HG03571 (cell line): Measurements from ENCODE around the gene LRIG1.

Experiments used
- ATAC-seq: cut with Tn5 transposase; IDR thresholded peaks from one replicate; pipeline ENCODE4 v1.9.1; 2021; ENCODE audit not compliant: unreplicated experiment

The LRIG1 gene

DNA sequence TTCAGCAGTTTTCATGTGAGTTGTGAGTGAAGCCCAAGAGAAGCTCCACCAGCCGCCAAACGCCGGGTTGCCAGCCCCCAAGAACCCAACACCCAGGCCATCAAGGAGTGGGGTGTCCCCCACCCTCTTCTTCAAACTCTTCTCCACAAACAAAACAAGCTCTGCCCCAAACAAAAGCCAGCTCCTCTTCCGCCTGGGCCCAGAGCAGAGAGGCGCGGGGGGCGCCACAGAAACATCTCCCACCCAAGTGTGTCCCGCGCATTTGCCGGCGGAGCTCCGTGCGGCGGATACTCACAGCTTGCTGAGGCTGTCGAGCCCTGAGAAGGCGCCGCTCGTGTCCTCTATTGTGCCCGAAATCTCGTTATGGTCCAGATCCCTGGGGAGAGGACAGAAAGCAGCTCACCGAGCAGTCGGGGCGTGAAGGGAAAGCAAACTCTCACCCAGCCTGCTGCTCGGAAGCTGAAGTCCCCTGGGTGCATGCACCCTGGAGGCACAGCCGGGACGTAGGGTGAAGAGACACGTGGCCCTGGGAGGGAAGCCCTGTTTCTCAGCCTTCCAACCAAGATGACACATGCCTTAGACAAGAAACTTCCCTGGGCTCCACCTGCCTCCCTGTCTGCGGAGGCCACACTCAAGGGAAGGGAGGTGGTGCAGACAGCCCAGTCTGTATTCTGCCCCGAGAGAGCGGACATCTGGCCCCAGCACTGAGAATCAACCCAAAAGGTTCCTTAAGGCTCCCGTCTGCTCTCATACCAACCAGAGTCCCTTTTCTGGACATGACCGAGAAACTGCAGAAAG is 95.7 kb downstream of the LRIG1 start:
- ATAC-seq: no peak

DNA sequence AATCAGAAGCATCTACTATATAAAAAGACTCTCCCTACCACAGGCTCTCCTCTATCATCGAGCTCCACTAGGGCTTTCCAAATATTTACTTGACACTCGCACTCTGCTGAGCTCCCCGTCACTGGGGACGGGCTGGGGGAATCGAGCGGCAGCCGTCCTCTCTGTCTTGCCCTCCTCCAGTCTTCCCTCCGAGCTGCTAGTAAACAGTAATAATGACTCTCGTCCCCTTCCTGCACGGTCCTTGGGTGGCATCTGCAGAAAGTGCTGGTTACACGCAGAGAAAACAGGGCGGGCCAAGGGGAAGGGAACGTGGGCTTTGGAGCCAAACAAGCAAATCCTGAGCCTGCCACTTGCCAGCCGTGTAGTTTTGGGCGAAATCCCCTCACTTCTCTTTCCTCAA is 96.6 kb downstream of the LRIG1 start:
- no peak for ATAC-seq

DNA sequence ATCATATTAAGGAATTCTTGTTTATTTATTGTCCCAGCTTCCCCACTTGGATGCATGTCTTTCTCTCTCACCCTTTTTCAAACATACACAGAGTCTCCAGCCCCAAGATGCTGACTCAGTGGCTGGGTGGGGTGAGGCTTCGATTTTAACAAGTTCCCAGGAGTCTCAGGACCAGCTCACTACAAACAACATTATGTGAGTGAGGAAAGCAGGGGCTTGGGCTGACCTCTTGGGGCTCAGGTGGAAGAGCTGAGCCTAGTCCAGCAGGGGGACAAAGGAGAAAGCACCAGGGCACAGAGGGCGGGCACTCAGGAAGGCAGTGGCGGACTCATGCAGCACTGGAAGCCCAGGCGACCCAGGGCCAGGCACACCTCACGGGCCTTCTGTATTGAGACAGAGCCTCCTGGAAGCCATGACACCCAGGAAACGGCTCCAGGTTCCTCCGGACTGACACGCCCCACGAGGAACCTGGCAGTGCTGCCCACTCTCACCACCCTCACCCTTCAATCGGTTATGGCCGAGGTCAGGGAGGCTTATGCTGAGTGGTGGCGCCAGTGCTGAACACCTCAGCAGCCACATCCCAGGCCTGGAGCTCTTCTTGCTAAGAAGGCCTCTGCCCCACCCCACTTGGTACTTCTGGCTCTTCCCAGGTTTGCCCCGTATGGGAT is 97.4 kb downstream of the LRIG1 start:
- ATAC-seq: no peak

DNA sequence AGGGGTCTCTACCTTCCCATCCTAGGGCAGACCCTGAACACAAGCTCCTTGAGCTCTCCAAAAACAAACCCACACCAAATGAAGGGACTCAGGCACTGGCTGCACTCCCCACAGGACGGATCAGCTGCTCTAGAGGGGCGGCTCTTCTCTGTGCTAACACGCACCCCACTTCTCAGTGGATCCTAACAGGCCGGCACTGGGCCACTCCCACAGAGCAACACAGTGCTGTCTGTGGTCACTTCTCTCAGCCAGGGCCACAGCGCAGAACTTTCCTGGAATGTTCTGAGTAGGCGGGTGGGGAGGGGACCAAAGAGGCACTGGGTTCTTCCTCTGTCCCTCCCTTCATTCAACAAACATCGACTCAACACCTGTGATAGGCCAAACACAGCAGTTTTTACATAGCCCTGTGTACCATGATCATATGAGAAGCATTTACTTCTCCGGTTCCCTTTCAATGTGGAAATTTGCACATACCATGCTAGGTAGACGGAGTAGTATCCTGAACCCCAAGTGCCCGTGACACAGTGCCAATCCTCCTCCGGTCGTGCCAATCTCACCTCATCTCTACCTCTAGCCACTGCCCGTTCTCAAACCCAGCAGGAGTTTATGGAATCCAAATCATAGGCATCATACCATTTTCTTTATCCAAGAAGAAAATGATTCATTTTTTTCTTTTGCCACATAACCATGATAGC is 98.1 kb downstream of the LRIG1 start:
- ATAC-seq: no peak

DNA sequence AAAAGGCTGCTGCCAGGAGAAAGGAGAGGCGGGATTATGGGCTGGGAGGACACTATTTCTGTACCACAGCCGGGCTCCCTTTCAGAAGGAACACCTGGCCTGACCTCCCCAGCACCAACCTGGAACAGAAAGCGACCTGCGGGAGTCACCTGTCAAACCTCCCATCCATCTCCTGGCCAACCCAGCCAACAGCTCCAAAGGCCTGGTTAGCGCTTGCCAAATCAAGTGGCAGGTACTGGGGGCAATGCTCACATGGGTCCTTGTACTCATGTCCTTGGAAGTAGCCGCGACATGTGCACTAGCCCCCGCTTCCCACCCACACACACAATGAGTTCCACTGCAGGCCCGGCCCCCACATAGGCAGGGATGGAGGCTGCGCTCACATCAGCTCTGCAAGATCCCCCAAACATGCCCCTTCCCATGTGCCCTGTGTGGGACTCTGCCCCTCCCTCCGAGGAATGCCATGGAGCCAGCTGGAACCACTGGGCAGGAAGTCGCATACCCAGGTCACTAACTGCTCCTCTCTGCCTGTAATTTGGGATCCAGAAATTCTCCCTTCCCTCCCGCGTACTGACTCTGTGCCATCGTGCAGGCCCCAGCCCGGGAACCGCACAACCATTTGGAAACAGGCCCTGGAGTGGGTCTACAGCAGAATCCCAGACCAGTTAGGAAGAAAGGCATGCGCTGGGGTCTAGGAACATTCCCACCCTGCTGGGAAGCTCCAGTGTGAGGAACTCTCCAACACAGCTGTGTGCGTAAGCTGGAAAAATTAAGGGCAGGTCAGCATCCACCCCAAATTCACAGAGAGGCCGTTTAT is 98.9 kb downstream of the LRIG1 start:
- no peak for ATAC-seq

DNA sequence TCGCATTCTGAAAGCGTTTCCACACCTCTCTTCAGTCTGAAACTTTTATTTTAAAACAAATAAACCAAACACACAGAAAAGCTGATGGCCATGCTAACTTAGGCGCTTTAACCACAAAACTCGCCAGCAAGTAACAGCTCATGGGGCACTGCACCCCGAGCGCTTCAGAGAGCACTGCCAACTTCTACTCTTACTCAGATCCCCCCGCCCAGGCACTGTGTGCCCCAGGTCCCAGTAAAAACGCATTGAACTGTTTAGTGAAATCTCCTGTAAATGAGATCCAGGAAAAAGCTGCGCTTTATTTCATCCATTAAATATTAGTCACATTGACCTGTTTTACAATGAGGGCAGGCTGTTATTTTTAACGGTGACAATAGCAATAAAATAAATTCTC is 99.7 kb downstream of the LRIG1 start:
- no peak for ATAC-seq

DNA sequence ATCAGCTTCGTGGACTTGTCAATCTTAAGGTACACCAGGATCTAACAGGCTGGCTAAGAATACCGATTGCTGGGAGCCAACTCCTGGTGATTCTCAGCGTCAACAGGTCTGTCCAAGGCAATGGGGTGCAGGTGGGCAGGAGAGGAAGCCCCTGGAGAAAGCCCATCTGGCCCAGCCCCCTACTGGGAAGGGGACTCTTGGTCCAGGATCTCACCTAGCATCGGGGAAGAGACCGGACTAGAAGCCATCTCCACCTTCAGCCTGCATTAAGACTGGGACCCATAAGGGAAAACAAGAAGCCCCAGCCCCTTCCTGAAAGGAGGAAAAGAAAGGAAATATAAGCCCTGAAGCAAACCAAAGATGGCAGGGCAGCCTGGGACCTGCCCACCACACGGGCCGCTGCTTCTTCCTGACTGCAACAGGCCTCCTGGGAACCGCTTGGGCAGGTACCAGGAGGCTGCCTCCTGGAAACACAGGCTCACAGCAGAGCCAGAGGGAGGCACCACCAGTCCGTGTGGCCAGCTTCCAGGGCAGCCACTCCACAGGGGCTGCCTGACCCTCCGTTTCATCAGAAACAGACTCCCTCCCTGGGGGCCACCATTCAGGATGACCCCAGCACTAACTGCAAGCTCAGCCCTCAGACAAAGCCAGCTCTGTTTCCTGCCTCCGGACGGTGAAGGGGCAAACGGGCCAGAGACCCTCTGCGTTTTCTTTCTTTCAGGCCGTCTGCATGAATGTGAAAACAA is 100.2 kb downstream of the LRIG1 start:
- ATAC-seq: no peak

DNA sequence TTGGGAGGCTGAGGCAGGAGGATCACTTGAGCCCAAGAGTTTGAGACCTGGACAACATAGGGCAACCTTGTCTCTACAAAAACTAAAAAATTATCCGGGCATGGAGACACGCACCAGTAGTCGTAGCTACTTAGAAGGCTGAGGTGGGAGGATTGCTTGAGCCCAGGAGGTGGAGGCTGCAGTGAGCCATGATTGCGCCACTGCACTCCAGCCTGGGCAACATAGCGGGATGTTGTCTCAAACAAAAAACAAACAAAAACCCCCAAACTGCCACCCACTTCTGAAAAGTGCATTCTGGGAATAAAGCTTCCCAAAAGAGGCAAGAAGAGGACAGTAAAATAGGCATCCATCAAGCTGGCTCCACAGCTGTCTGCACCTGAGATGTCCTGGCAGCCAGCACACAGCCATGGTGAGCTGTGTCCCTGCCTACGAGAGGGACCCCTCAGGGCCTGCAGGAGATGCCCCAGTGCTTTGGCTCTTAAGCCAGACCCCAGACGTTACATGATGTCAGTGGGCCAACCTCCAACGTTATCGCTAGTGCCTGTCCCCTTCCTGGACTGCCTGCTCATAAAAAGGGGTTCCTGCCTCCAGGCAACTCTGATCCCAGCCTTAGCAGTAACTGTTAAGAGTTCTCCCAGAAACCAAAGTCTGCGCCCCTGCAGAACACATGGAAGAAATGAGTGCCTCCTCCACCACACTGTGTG is 101.1 kb downstream of the LRIG1 start:
- ATAC-seq: no peak

DNA sequence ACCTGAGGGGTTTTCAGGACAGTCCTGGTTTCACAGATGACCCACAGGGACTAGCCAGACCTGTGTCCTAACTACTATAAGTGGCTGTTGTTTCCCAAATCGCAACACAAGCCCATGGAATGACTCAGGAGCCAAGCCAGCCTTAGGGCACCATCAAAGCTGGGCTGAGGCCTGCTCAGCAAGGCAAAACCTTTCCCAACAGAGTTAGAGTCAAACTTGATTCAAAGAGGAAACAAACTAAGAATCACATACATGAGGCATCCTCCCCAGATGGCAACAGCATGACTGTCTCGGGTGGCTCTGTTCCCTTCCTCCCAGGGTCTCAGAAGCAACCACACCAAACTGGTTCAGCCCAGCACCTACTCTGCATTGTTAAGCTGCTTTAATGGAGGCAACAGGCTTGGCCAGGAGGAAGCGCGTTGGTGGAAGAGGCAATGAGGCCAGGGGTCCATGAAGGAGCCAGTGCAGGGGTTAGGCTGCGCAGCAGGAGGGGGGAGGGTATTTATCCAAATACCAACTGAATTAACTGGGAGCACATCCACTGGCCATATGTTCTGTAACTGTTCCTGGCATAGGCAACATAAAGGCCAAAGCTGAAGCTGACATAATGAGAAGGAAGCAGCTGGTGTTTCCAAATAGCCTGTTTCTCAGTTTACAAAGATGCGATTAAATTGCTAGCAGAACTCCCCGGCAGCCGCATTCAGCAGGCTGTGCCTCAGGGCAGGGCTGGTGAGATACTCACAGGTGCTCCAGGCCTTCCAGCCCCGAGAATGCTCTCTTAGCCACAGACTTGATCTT is 102.4 kb downstream of the LRIG1 start:
- ATAC-seq: no peak

DNA sequence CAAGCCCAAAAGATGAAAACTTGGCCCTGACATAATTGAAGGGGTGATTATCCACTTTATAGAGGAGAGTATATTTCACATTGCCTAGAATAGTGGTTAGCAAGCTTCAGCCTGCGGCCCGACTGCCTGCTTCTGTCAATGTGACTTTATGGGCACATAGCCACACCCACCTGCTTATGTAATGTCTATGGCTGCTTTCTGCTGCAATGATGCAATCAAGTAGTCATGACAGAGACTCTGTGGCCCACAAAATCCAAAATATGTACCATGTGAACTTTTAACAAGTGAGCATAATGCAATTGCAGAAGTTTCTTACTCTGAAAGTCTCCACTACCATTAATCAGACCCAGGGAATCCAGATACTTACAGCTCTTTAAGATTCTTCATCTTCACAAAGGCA is 103.1 kb downstream of the LRIG1 start:
- ATAC-seq: no peak

DNA sequence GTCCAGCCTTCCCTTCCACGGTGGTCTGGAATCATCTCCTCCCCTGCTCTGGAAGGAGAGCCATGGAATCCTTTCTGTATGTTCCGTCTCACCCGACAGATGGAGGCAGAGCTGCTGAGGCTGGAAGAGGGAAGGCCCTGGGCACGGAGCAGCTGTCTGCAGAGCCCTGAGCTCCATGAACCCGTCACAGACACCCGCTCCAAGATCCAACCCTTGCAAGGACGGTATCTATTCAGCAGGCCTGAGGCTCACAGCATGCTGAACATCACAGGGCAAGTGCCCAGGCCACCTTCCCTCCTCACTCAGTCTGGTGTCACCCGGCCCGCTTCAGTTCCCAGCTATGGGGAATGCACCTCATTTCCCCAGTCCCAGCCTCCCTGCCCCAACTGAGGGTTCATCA is 103.9 kb downstream of the LRIG1 start:
- ATAC-seq: no peak

DNA sequence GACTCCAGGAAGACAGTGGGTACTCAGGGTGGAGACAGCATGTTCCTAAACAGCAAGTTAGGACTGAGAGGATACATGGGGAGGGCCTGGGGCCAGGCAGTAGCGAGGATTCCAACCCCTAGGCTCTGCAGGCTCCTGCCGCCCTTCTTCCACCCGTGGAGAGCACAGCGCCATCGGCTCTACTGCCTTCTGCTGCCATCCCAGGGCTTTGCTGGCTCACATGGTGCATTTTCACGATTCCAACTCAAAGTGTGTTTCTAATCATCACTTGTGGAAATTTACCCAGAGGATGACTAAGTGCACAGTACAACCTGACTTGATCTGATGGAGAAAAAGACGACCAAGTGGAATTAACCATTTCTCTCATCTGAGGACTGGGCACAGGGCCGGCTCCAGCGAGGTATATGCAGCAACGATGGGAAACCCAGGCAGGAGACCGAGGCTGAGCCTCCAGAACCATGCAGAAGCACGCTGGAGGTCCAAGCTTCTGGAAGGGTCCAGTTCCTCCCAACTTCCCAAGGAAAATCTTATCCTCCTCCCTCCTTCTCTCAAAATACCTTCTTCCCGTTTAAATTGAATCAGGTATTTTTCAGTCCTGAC is 104.6 kb downstream of the LRIG1 start:
- no peak for ATAC-seq

DNA sequence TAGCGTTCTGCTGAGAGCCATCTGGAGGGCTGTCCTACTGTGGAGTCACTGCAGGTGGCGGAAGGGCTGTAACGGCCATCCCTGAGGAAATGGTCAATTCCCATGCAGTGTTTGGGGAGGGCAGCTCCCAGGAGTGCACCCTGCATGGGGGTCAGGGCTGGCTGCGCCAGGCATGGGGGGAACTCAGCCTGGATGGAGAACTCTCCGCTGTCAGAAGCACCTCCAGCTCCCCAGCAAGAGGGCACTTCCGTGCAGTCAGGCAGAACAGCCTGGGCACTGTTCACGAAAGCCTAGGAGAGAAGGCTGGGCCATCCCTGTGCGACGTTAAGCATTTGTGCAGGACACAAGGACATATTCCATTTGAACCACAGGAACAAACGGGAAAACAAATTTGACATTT is 105.2 kb downstream of the LRIG1 start:
- no peak for ATAC-seq

DNA sequence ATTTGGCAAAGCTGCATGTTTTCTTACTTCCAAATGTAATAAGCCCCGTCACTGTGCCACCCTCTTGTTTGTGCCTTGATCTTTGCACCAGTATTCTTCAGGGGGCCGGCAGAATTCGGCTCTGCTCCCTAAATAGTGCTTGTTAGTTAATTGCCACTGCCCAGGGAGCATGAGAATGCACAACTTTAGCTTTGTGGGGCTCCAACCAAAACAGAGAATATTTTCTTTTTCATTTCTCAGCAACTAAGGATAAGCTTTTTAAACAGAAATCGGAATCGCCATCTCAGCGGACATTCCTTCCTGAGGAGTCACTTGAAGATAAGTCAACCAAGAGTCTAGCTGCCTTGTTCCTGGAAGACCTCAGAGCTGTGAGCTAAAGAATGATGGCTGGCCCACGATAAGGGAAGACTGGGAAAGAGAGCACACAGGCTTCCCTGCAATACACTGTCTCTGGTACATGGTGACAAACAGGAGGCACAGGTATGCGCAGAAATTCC is 106.0 kb downstream of the LRIG1 start:
- no peak for ATAC-seq

DNA sequence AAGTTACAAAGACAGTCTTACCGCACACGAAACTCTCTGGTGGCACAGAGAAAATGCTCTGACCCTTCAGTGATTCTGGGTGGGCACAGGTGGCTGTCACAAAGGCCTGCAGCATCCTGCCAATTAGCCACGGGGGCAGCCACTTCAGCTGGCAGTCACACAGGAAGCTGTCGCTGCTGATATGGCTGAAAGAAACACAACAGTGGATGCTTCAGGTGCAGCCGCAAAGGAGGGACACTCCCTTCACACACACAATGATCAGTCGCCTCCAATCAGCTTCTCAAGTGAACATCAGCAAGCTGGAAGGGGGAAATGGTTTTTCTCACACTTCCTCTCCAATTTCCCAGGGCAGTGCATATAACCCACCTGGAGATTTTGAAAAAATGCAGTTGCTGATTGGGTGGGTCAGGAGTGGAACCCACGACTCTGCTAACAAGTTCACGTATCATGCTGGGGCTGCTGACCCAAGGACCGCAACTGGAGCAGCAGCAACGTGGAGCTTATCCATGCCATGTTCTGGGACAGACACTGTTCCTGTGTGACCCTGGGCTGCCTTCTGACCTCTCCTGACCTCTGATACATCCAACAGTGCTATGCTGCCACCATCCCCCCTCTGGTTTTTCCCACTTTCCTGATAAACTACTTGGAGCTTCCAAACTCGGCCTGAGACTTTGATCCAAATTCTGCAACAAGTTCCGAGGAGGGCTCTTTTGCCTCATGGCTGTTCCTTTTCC is 106.6 kb downstream of the LRIG1 start:
- ATAC-seq: peak; percentile 91

DNA sequence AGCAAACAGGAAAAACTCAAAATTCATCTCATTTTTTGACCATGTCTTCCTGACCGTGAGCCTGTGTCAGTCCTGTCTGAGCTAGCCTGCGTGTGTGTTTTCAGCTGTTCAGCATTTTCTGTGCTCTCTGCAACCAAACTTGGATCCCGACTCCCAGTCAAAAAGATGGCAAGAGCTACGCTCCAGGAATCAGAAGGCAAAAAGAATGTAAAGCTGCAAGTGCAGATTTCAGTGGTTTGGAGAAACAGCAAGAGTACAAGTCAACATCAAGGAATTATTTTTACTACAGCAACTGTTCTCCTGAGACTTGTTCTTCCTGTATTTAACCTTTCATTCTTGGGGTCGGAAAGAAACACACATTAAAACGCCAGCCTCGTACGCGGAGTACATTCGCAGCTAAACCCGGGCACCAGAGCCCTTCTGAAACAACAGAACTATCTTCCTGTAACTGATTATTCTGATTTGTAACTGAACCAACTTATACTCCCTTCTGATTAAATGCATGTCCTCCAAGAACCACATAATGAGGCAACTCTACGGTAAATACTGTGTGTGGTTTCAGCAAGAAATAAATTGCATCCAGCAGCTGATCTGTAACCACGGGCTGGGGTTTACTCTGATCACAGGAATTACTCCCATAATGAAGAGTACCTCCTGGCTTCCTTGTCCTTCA is 107.4 kb downstream of the LRIG1 start:
- ATAC-seq: peak; percentile 13

DNA sequence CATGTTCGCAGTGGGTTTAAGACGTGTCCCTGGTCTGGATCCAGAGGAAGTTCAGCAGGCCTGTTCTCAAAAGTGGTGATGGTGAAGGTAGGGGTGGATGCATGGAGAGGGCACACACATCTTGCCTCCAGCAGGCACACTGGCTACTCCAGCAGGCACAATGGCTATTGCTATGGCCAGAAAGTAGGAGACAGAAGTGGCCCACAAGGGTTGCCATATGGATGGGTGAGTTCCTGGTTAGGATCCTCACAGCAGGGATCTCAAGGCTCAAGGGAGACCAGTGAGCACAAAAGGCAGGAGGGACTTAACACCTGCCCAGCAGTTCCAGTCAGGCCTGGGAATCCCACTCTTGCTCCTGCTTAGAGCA is 107.9 kb downstream of the LRIG1 start:
- ATAC-seq: no peak
